ENCODE measurements around the gene PLCB1.

DNA sequence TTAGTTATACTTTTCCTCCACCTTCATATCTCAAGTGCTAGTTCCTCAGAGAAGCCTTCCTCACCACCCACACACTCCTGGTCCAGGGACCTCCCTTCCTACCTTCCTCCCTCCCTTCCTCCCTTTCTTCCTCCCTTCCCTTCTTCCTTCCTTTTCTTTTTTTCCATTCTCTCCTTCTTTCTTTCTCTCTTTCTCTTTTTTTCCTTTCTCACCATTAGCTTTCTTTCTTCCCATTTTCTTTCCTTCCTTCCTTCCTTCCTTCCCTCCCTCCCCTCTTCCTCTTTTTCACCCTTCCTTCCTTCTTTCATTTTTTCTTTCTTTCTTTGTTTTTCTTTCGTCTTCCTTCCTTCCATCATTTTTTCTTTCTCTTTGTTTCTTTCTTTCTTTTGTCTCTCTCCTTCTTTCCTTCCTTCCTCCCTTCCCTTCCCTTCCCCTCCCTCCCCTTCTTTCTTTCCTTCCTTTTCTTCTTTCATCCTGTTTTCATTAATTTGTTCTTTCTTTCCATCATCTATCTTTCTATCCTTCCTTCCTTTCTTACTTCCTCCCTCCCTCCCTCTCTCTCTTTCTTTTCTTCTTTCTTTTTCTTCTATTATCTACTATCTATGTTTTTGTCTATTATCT, 416.0 kb downstream of the PLCB1 start:
- TF ChIP-seq CTCF (conservative IDR thresholded peaks at IDR 0.05; ENCODE audit: low read length) (no peak), EZH2phosphoT487 (IDR thresholded peaks at IDR 0.05; ENCODE audit: borderline replicate concordance) (no peak)
